GM18526 (cell line): ENCODE data around the gene WAC.

Experiments used
- POLR2A ChIP-seq: IDR thresholded peaks from 3 replicates; pipeline ENCODE4 v1.6.1; 2011; ENCODE audit not compliant: insufficient read length; ENCODE audit errors: extremely low read depth

WAC gene

GRCh38 chr10:28623483-28623882 lies 90.6 kb downstream of the WAC start:
- no peak for TF ChIP-seq POLR2A

- TF ChIP-seq POLR2A = no peak
Observed at GRCh38 chr10:28624351-28624750, 91.4 kb downstream of the WAC start.

- no peak for TF ChIP-seq POLR2A
Observed at GRCh38 chr10:28627102-28627501, 94.2 kb downstream of the WAC start.

GRCh38 chr10:28628184-28628893 lies 95.4 kb downstream of the WAC start:
- TF ChIP-seq POLR2A = no peak

GRCh38 chr10:28631896-28632583 lies 99.1 kb downstream of the WAC start:
- TF ChIP-seq POLR2A = no peak

- TF ChIP-seq POLR2A = no peak
Observed at GRCh38 chr10:28632584-28632945, 99.6 kb downstream of the WAC start.

- TF ChIP-seq POLR2A = no peak
Observed at GRCh38 chr10:28633750-28634149, 100.8 kb downstream of the WAC start.

GRCh38 chr10:28637346-28637745 lies 104.4 kb downstream of the WAC start:
- no peak for TF ChIP-seq POLR2A

- no peak for TF ChIP-seq POLR2A
Observed at GRCh38 chr10:28638392-28638791, 105.5 kb downstream of the WAC start.

- no peak for TF ChIP-seq POLR2A
Observed at GRCh38 chr10:28640551-28640950, 107.6 kb downstream of the WAC start.

- TF ChIP-seq POLR2A = no peak
Observed at GRCh38 chr10:28644647-28645046, 111.7 kb downstream of the WAC start.

GRCh38 chr10:28652106-28652505 lies 119.2 kb downstream of the WAC start:
- no peak for TF ChIP-seq POLR2A

GRCh38 chr10:28652703-28653102 lies 119.8 kb downstream of the WAC start:
- TF ChIP-seq POLR2A = no peak

- TF ChIP-seq POLR2A = no peak
Observed at GRCh38 chr10:28661035-28661434, 128.1 kb downstream of the WAC start.

- TF ChIP-seq POLR2A = no peak
Observed at GRCh38 chr10:28663576-28664368, 130.9 kb downstream of the WAC start.

- no peak for TF ChIP-seq POLR2A
Observed at GRCh38 chr10:28664369-28664740, 131.4 kb downstream of the WAC start.
